Epithelial cell of proximal tubule (primary cell): ENCODE results near the gene UQCRC1. TPM values are rescaled to one million over a fixed set of nuclear protein-coding genes. Genes with fewer than 3 reads are reported as not detected.

Source experiments
- DNase-seq: peaks from one replicate; pipeline ENCODE4 v3.0.0-alpha.2; 2011; ENCODE audit warnings: low read depth
- H3K4me3 ChIP-seq: 2 replicates; pipeline ENCODE4 v1.5.1; 2011; ENCODE audit warnings: low read depth, mild to moderate bottlenecking, low read length
- total RNA-seq: library from RNA; depleted of rRNA; stranded (reverse); fragments of >200 nt; gene quantifications from 2 replicates; pipeline ENCODE4 v1.2.3, GENCODE V29; 2015
- TF ChIP-seq, protein P1 (sequence below): conservative IDR thresholded peaks from 2 replicates; pipeline ENCODE4 v1.5.1; 2012; ENCODE audit warnings: low read depth, mild to moderate bottlenecking, low read length

Gene UQCRC1
- total RNA-seq, 1 donor from 2014 or later, result 348 TPM

DNA sequence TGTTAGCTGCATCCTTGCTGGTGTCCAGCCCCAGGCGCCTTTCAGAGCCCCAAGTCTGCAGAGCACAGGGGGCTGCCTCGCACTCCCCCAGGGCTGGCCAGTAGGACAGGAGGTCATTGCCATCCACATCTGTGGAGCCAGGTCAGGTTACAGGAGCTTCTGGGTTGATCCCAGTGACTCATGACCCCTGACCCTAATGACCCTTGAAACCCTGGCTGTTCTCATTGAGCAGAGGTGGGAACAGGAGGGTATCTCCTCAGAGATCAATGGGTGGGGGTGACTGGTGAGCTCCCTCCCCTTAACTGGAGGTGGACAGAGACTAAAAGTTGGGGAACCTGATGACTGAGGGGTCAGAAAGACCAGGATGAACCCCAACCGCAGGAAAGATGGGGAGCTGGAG, 31.9 kb upstream of the UQCRC1 start:
- H3K4me3 ChIP-seq, result no peak overlapping the region
- TF ChIP-seq, protein P1, sequence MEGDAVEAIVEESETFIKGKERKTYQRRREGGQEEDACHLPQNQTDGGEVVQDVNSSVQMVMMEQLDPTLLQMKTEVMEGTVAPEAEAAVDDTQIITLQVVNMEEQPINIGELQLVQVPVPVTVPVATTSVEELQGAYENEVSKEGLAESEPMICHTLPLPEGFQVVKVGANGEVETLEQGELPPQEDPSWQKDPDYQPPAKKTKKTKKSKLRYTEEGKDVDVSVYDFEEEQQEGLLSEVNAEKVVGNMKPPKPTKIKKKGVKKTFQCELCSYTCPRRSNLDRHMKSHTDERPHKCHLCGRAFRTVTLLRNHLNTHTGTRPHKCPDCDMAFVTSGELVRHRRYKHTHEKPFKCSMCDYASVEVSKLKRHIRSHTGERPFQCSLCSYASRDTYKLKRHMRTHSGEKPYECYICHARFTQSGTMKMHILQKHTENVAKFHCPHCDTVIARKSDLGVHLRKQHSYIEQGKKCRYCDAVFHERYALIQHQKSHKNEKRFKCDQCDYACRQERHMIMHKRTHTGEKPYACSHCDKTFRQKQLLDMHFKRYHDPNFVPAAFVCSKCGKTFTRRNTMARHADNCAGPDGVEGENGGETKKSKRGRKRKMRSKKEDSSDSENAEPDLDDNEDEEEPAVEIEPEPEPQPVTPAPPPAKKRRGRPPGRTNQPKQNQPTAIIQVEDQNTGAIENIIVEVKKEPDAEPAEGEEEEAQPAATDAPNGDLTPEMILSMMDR, result no peak
- no peak for DNase-seq

DNA sequence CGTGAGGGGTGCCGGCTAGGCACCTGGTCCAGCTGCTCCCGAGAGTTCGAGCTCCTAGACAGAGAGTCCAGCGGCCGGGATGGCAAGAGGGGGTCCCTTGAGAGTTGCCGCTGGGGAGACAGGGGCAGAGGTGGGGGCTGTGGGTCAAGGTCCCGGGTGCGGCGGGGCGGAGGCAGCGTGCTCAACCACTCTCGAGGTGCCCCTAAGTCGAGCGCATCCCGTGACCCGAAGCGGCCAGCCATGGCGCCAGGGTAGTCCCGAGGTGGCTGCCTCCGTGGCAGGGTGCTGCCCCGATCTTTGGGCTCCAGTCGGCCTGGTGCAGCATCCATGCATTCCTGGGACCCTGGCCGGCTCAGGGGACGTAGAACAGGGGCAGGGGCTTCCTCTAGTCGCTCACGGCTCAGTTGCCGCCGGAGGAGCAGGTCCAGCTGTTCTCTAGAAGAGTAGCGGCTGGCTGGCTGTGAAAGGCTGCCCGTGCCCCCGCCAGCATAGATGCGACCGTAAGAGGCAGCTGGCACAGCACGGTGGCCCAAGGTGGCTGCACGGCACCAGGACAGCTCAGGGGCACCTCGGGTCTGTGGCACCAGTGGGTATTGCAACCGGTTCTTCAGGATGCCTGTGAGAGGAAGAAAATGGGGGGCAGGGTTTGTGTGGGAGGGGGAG, 30.6 kb upstream of the UQCRC1 start:
- no peak overlapping the region for H3K4me3 ChIP-seq
- DNase-seq, result no peak
- TF ChIP-seq, protein P1, result no peak

DNA sequence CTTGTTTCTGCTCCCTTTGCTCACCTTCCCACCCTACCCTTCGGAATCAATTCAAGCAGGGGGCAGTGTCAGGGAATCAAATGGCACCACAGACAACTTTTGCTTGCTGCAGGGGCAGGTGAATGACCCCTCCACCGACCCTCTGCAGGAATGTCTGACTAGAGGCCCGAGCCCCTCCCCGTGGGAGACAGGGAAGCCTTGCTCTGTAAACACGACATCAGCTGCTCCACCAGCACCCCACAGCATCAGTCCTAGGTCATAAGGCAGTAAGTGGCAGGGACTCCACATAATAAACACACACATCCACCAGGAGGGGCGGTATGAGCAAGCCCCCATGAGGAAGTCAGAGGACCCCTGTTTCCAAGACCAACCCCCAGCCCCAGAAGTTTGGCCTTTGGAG, 27.9 kb upstream of the UQCRC1 start:
- TF ChIP-seq, protein P1, result no peak
- H3K4me3 ChIP-seq, result no peak overlapping the region
- DNase-seq, result no peak

DNA sequence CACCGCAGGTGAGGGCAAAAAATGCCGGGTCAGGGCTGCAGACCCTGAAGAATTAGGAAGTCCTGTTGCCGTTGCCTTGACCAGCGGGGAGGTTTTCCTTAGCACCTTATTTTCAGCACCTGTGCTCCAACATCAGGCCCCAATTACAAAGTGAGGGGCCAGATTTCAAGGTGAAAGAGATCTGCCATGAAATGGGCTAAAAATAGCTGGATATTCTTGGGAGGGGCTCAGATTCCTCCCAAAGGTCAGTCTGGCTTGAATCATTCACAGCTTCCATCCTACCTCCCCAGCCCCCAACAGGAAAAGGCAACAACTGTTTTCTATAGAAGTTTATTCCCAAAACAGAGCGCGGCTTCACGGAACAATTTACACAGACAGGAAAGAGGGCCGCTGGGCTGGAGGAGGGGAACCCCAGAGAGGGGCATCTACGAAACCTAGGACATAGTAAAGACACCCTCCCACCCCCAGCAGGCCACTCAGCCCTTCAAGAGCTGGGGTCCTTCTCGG, 26.8 kb upstream of the UQCRC1 start:
- TF ChIP-seq, protein P1, result no peak
- peak overlapping the region; percentile 90 for H3K4me3 ChIP-seq
- no peak for DNase-seq

DNA sequence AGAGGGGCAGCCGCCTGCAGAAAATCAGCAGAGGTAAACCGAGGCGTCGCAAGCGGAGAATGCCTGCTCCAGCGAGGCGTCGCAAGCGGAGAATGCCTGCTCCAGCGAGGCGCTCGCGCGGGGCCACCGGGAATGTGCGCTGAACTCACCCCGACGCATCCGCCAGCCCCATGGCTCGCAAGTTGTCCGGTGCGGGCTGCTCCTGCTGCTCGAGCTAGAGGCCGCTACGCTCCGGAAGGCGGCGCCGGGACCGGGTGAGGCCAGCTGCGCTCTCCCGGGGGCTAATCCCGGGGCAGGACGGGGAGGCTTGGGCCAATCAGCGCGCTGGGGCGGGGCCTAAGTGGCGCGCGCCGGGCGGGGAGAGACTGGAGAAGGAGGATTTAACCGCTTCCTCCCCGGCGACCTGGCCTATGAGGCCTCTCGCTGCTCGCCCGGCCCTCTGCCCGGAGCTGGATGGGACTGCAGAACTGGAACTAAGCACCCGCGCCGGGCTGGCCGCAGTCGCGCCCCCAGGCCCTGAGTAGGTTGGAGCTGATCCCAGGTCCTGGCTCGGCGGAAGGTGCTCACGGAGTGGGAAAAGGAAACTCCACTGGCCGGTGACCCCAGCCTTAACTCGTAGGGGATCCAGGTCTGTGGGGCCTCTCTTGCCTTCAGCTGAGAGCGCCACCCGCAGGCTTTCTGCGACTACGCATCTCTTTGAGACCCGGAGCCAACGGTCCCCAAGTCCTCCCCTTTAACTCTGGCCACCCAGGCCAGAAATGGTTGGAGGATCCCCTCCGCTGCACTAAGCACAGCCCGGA, 26.0 kb upstream of the UQCRC1 start, which contains the start of gene SLC26A6:
SLC26A6 (minus strand) TSS at position 240 of the 800 bp plus-strand sequence; CDS start at position 172, 68 bp downstream.
- peak; percentile 47 for DNase-seq
- H3K4me3 ChIP-seq, result peak within 1 kb of the TSS; percentile 90
- TF ChIP-seq, protein P1, result peak; percentile 74

DNA sequence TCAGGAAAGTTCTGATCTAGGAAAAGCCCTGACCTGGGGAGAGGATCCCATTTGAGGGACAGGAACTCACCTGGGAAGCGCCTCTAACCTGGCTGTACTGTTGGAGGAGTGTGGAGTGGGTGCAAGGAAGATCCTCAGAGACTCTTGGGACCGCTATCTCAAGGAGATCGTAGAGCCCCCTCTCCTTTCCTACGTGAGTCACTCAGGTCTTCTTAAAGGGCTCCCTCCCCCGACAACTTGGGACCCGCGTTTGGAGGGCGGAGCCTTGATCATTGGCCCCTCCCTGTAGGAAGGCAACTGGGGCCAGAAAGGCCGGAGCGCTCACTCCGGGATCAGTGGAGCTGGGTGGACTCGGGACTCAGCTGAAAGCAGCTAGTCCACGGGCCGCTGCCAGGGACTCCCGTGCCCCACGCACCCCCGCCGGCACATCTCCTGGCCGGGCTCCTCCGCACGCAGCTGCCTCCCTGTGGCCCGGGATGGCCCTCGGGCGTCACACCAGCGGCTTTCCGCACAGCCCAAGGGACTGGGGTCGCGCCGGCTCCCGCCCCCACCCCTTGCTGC, 25.3 kb upstream of the UQCRC1 start:
- peak overlapping the region; percentile 90 for H3K4me3 ChIP-seq
- TF ChIP-seq, protein P1, result no peak
- no peak for DNase-seq
